GM12874 (cell line): ENCODE results near the gene DCTD.

Experiments
- TF ChIP-seq, protein P1 (sequence below): IDR thresholded peaks from 2 replicates; pipeline ENCODE4 v1.5.1; 2011; ENCODE audit warnings: low read depth, mild to moderate bottlenecking, control low read depth, low read length, moderate library complexity; ENCODE audit not compliant: insufficient read depth

Gene DCTD

GRCh38 chr4:182908124-182908523, 9.1 kb downstream of the DCTD start:
- TF ChIP-seq, protein P1, sequence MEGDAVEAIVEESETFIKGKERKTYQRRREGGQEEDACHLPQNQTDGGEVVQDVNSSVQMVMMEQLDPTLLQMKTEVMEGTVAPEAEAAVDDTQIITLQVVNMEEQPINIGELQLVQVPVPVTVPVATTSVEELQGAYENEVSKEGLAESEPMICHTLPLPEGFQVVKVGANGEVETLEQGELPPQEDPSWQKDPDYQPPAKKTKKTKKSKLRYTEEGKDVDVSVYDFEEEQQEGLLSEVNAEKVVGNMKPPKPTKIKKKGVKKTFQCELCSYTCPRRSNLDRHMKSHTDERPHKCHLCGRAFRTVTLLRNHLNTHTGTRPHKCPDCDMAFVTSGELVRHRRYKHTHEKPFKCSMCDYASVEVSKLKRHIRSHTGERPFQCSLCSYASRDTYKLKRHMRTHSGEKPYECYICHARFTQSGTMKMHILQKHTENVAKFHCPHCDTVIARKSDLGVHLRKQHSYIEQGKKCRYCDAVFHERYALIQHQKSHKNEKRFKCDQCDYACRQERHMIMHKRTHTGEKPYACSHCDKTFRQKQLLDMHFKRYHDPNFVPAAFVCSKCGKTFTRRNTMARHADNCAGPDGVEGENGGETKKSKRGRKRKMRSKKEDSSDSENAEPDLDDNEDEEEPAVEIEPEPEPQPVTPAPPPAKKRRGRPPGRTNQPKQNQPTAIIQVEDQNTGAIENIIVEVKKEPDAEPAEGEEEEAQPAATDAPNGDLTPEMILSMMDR, result no peak

DNA sequence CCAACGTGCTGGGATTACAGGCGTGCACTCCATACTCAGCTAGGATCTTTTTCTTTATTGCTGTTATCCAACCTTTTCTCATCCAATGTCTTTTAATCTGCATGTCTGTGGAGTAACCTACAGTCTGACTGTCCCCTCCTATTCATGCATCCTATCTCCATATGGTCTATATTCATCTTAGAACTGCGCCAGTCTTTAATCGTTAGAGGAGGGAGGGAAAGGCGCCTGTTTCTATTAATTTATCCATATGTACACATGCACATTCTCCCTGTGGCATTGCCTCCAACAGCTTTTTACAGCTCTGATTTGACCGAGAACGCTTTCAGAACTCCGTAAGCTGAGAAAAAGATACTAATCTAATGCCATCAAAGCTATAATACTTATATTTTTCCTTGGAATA, 9.8 kb downstream of the DCTD start:
- TF ChIP-seq, protein P1, result no peak

DNA sequence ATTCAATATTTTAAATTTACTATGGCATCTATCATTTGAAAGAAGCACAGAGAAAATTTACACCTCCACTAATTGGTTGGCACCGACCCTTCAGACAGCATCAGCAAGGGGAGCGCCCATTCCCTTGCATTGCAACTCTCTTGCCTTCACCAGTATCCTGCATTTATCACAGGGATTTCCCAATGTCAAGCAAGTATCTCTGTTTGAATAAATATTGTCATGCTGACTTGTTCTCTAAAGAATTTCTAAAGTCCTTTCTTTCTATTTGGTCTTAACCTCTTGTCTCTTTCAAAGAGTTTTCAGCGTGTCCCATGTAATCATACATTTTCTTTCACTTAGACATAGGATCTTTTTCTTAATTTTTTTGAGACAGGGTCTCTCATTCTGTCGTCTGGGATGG, 10.4 kb downstream of the DCTD start:
- TF ChIP-seq, protein P1, result no peak

DNA sequence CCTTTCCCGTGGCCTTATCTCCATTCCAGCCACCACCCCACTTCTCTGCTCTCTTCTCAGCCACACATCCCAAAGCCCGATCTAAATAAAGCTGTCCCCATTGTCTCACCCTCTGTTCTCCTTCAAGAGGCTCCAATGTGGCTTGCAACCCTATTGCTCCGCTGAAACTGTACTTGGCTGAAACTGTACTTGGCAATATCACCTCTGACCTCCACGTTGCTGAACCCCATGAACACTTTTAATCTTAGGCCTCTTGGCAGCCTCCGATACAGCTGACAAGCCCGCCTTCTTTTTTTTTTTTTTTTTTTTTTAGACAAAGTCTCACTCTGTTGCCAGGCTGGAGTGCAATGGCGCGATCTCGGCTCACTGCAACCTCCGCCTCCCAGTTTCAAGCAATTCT, 12.1 kb downstream of the DCTD start:
- TF ChIP-seq, protein P1, result no peak

DNA sequence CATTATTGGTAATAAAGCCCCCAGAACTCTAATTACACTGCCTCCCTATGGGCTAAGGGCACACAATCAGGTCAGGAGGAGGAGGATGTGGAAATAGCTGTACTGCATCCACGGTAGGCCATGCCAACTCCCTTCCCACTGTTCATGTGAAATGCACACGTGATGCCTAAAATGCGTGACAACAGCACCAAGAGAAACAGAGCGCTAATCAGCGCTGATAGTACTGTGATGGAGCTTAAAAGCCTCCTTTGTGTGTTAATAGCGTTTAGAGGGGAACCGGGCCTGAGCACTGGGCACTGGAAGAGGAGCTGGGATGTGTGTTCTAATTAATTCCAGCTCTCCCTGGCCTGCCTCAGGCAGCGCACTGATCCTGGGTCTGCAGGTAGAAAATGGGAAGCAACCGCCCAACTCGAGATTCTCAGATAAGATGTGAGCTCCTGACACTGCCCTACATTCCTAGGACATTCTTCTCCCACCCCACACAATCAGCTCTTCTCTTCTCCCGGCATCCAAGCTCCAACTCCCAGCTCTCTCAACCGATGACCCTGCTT, 12.9 kb downstream of the DCTD start:
- TF ChIP-seq, protein P1, result no peak

GRCh38 chr4:182903013-182903412, 14.2 kb downstream of the DCTD start:
- TF ChIP-seq, protein P1, result no peak

DNA sequence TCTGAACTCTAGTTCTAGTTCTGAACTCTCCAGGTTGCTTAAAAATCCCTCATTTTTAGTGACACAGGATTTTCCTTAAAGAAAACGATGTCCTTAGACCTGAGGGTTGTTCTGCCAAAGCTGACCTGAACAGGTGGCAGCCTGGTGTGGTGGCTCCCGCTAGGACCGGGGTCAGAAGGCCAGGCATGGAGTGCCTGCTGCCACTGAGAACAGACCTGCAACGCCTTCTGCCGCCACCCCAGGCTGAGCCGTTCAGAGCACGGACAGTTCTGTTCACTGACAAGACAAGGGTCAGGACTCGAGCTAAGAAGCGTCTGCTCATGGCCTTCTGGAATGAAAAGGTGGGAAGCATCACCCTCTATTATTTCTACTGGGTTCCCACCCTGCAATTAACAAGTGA, 15.8 kb downstream of the DCTD start:
- TF ChIP-seq, protein P1, result no peak

- TF ChIP-seq, protein P1, result no peak
Measured at GRCh38 chr4:182898479-182898799, 18.7 kb downstream of the DCTD start.
